GM12878 (cell line): Measurements from ENCODE around the gene TARS3. TPM values are rescaled to one million over a fixed set of nuclear protein-coding genes. Genes with fewer than 3 reads are reported as not detected.

Experiments
- ATAC-seq: fragments of 200-7000 bp; cut with Tn5 transposase; 3 replicates; pipeline ENCODE4 v1.9.1; 2020; ENCODE audit warnings: mild to moderate bottlenecking, moderate library complexity
- BruUV-seq: library from RNA; stranded (reverse); fragments of 400-500 nt; replicated peaks from 2 replicates; lab custom pipeline; 2021; lab: Mats Ljungman, UMichigan
- CTCF ChIA-PET: fragments of 300-600 bp; sonication (Branson Sonifier 250); formaldehyde crosslinking; extraction: SDS; loops from one replicate; lab custom pipeline; 2021; ENCODE audit warnings: inconsistent platforms; lab: Yijun Ruan, JAX
- POLR2A ChIA-PET: fragments of 350-600 bp; formaldehyde crosslinking; extraction: SDS; loops from one replicate; lab custom pipeline; 2021; ENCODE audit warnings: inconsistent platforms; lab: Charles Lee
- RAD21 ChIA-PET: fragments of 300-600 bp; sonication (Branson Sonifier 250); formaldehyde crosslinking; loops from one replicate; lab custom pipeline; 2023; ENCODE audit warnings: antibody characterized with exemption; ENCODE audit not compliant: unreplicated experiment; lab: Charles Lee
- SMC1A ChIA-PET: fragments of 300-600 bp; sonication (Branson Sonifier 250); formaldehyde crosslinking; loops from one replicate; lab custom pipeline; 2023; ENCODE audit not compliant: unreplicated experiment, uncharacterized antibody; lab: Charles Lee
- DNase-seq: peaks from one replicate; pipeline ENCODE4 v3.0.0-alpha.2; 2011; ENCODE audit warnings: low read depth, low spot score
- FAIRE-seq: peaks from 3 replicates; lab custom pipeline; 2011; peaks lifted over from hg19 to GRCh38; lab: Jason Lieb, UNC
- H2AFZ ChIP-seq: 2 replicates; pipeline ENCODE4 v1.6.0; 2011; ENCODE audit warnings: low read depth, low read length, control low read depth; ENCODE audit not compliant: control insufficient read depth
- H3K27ac ChIP-seq: 2 replicates; pipeline ENCODE4 v1.5.1; 2011; ENCODE audit warnings: control low read depth; ENCODE audit not compliant: control insufficient read depth, insufficient read depth
- H3K27me3 ChIP-seq, 2 experiments: replicated peaks in 1 of 2; 2 replicates each; pipeline versions ENCODE4 v1.6.0 to v1.6.1; 2011; ENCODE audit warnings: low read length in 1 of 2; ENCODE audit not compliant: control insufficient read depth in 2 of 2, insufficient read depth in 2 of 2
- H3K36me3 ChIP-seq, 2 experiments: 2 replicates each; pipeline ENCODE4 v1.5.1; 2011; ENCODE audit warnings: low read length in 1 of 2; ENCODE audit not compliant: control insufficient read depth in 2 of 2, insufficient read depth in 2 of 2
- H3K4me1 ChIP-seq: 2 replicates; pipeline ENCODE4 v1.6.1; 2011; ENCODE audit warnings: mild to moderate bottlenecking, low read length, moderate library complexity, mixed read lengths; ENCODE audit not compliant: control insufficient read depth, insufficient read depth
- H3K4me2 ChIP-seq: 2 replicates; pipeline ENCODE4 v1.6.0; 2011; ENCODE audit warnings: control low read depth; ENCODE audit not compliant: control insufficient read depth, insufficient read depth
- H3K4me3 ChIP-seq: fragments of 200-600 bp; sonication (generic); 2 replicates; pipeline ENCODE4 v1.5.1; 2016
- H3K79me2 ChIP-seq: 2 replicates; pipeline ENCODE4 v1.6.0; 2011; ENCODE audit warnings: low read length; ENCODE audit not compliant: control insufficient read depth, insufficient read depth
- H3K9ac ChIP-seq: 2 replicates; pipeline ENCODE4 v1.8.0; 2011; ENCODE audit warnings: low read length, control low read depth, mixed read lengths; ENCODE audit not compliant: control insufficient read depth, insufficient read depth
- H3K9me3 ChIP-seq: replicated peaks from 3 replicates; pipeline ENCODE4 v1.5.1; 2011; ENCODE audit warnings: mild to moderate bottlenecking, low read length; ENCODE audit not compliant: control insufficient read depth, insufficient read depth
- H4K20me1 ChIP-seq: 2 replicates; pipeline ENCODE4 v1.6.0; 2011; ENCODE audit not compliant: control insufficient read depth, insufficient read depth
- ATF7 ChIP-seq: fragments of 450-650 bp; IDR thresholded peaks from 2 replicates; pipeline ENCODE4 v1.6.1; 2016; ENCODE audit warnings: low read depth, mild to moderate bottlenecking
- BCL11A ChIP-seq: IDR thresholded peaks from 2 replicates; pipeline ENCODE4 v1.6.1; 2011; ENCODE audit warnings: low read depth, low read length
- ETV6 ChIP-seq, 2 experiments: fragments of 450-650 bp in 1 of 2; IDR thresholded peaks in 1 of 2; conservative IDR thresholded peaks in 1 of 2; 2 replicates each; pipeline ENCODE4 v1.6.1; 2014; ENCODE audit warnings: antibody characterized with exemption in 1 of 2, borderline replicate concordance in 1 of 2, low read depth in 1 of 2, mild to moderate bottlenecking in 1 of 2, moderate library complexity in 1 of 2
- RAD21 ChIP-seq: IDR thresholded peaks from 2 replicates; pipeline ENCODE4 v1.6.1; 2011; ENCODE audit warnings: mild to moderate bottlenecking, low read depth, low read length, moderate library complexity; ENCODE audit not compliant: insufficient read depth
- SP1 ChIP-seq: IDR thresholded peaks from one replicate; pipeline ENCODE4 v1.6.1; 2011; ENCODE audit warnings: low read depth, low read length
- YY1 ChIP-seq: IDR thresholded peaks from 2 replicates; pipeline ENCODE4 v1.6.1; 2011; ENCODE audit warnings: low read depth, mild to moderate bottlenecking, low read length
- ZNF384 ChIP-seq: IDR thresholded peaks from 2 replicates; pipeline ENCODE4 v1.6.1; 2012; ENCODE audit warnings: low read depth, mild to moderate bottlenecking, low read length, improper control_type of control experiment, borderline replicate concordance
- WGBS: methylation state at CpG from one replicate; pipeline ENCODE4 v1.1.6; 2016; ENCODE audit warnings: low lambda C conversion rate; ENCODE audit not compliant: insufficient replicate concordance, insufficient coverage; ENCODE audit errors: missing lambda C conversion rate; 5-methylcytosine and 5-hydroxymethylcytosine counted together
- in situ Hi-C: fragments of 300-500 bp; cut with MboI; formaldehyde crosslinking; loops from 9 replicates; pipeline ENCODE4 v1.14.3; 2018; ENCODE audit warnings: mixed read lengths
- intact Hi-C: fragments of 100-400 bp; cut with micrococcal nuclease; formaldehyde crosslinking; loops from one replicate; pipeline ENCODE4 v1.14.2; 2022; ENCODE audit not compliant: unreplicated experiment
- polyA plus RNA-seq, 11 experiments: library from polyadenylated mRNA; depleted of rRNA in 4 of 11; unstranded in 6 of 11; stranded (reverse) in 5 of 11; fragments of >200 nt; fragmentation: Nextera tagmentation in 4 of 11; fragmentation: Illumina TruSeq in 1 of 11; extraction: Ambion mirVana in 4 of 11; extraction: Trizol in 1 of 11; gene quantifications; 1 replicate in 1 of 11; 2 replicates in 10 of 11; pipeline versions ENCODE4 v1.2.1 to v1.2.3, GENCODE V29; 2011 to 2016; ENCODE audit warnings: inconsistent platforms in 2 of 11, missing spikeins in 2 of 11, low read depth in 1 of 11
- total RNA-seq, 4 experiments: library from RNA; depleted of rRNA in 3 of 4; stranded (reverse); fragments of >200 nt in 3 of 4; fragmentation: Illumina TruSeq in 1 of 4; extraction: Trizol in 1 of 4; gene quantifications; 2 replicates each; pipeline versions ENCODE4 v1.2.1 to v1.2.3, GENCODE V29; 2013 to 2021
- TF ChIP-seq, protein P1 (sequence below): fragments of 450-650 bp; IDR thresholded peaks from 2 replicates; pipeline ENCODE4 v1.6.1; 2016; ENCODE audit warnings: mild to moderate bottlenecking, moderate library complexity, borderline replicate concordance

TARS3 gene
- total and polyA plus RNA-seq, 10 of the 15 experiments (the other 5 are each of a cell fraction or from before 2014, with no cell fraction given) = 1.4 to 7.8 (median 5.3) TPM

DNA sequence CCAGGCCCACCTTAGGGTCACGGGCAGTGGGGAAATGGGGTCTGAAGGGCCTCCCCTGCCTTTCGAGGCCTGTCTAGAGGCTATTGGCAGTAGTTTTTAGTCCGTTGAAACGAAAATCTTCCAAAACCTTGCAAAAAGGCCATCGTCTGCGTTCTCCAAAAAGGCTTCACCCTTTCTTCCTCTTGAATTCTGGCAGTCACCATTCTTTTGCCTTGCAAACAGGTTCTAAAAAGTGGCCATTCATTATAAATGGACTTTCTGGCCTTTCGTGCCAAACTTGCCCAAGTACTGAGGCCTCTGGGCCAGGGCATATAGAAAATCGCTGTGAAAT is 367 bp upstream of the TARS3 start:
- in situ Hi-C loops = no loop called here
- TF ChIP-seq RAD21 (no peak), YY1 (no peak), SP1 (no peak), ETV6 (conservative IDR thresholded peaks at IDR 0.05 in 1 of 2, IDR thresholded peaks at IDR 0.05 in 1 of 2; ENCODE audit: borderline replicate concordance in 1 of 2, low read depth in 1 of 2) (no peak), BCL11A (no peak), ZNF384 (no peak), ATF7 (no peak)
- TF ChIP-seq, protein P1, sequence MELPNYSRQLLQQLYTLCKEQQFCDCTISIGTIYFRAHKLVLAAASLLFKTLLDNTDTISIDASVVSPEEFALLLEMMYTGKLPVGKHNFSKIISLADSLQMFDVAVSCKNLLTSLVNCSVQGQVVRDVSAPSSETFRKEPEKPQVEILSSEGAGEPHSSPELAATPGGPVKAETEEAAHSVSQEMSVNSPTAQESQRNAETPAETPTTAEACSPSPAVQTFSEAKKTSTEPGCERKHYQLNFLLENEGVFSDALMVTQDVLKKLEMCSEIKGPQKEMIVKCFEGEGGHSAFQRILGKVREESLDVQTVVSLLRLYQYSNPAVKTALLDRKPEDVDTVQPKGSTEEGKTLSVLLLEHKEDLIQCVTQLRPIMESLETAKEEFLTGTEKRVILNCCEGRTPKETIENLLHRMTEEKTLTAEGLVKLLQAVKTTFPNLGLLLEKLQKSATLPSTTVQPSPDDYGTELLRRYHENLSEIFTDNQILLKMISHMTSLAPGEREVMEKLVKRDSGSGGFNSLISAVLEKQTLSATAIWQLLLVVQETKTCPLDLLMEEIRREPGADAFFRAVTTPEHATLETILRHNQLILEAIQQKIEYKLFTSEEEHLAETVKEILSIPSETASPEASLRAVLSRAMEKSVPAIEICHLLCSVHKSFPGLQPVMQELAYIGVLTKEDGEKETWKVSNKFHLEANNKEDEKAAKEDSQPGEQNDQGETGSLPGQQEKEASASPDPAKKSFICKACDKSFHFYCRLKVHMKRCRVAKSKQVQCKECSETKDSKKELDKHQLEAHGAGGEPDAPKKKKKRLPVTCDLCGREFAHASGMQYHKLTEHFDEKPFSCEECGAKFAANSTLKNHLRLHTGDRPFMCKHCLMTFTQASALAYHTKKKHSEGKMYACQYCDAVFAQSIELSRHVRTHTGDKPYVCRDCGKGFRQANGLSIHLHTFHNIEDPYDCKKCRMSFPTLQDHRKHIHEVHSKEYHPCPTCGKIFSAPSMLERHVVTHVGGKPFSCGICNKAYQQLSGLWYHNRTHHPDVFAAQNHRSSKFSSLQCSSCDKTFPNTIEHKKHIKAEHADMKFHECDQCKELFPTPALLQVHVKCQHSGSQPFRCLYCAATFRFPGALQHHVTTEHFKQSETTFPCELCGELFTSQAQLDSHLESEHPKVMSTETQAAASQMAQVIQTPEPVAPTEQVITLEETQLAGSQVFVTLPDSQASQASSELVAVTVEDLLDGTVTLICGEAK = no peak
- TF ChIP-seq, all 136 proteins: peak for 0
- H4K20me1 ChIP-seq = no peaks in the 10 kb centered on the region
- peaks cover 5% of the 10 kb centered on the region; the same call in 2 of the 3 replicates for H3K9me3 ChIP-seq
- BruUV-seq = no TSS peak
- H3K79me2 ChIP-seq = no peaks in the 10 kb centered on the region; the same call in 1 of the 2 replicates
- peaks cover 3% of the 10 kb centered on the region; the same call in 1 of the 2 replicates for H3K4me1 ChIP-seq
- 37% methylated on average over 8 of the region's 8 CpGs for WGBS
- H3K27ac ChIP-seq = no peak overlapping the region
- ChIA-PET POLR2A (no interaction called here), CTCF (no interaction called here), RAD21 (interaction anchor here (1.6 kb wide), 1 partner anchor 22 kb away, joined by 3 read pairs; no protein-coding TSS in a partner anchor), SMC1A (no interaction called here)
- no peaks in the 10 kb centered on the region for H3K27me3 ChIP-seq
- no peak overlapping the region for H3K9ac ChIP-seq
- H3K4me2 ChIP-seq = peak overlapping the region; percentile 59
- H2AFZ ChIP-seq = peak overlapping the region; percentile 56
- ATAC-seq = no peak
- H3K4me3 ChIP-seq = 0 out of 2 replicates have a peak overlapping the region, but pooled peaks have one; percentile 23
- intact Hi-C loops = loop anchor here (2.0 kb wide), 1 partner anchor 432 kb away; no protein-coding TSS in a partner anchor
- DNase-seq = no peak
- H3K36me3 ChIP-seq = peaks cover 2 to 9% of the 10 kb centered on the region in 2 experiments; a peak in 2 of 4 replicates
- FAIRE-seq = no peak
